Activated CD4-positive, CD25-positive, alpha-beta regulatory T cell treated with anti-CD3 and anti-CD28 coated beads, Interleukin-2, amount 50 U/mL, for 72 hours (primary cell): ENCODE results near the gene PRKACA.

Experiments
- DNase-seq: peaks from one replicate; pipeline ENCODE4 v3.0.0; 2021

PRKACA gene

GRCh38 chr19:14116525-14116917, 1.0 kb downstream of the PRKACA start:
- no peak for DNase-seq

GRCh38 chr19:14115756-14116155, 1.8 kb downstream of the PRKACA start:
- DNase-seq = no peak

DNA sequence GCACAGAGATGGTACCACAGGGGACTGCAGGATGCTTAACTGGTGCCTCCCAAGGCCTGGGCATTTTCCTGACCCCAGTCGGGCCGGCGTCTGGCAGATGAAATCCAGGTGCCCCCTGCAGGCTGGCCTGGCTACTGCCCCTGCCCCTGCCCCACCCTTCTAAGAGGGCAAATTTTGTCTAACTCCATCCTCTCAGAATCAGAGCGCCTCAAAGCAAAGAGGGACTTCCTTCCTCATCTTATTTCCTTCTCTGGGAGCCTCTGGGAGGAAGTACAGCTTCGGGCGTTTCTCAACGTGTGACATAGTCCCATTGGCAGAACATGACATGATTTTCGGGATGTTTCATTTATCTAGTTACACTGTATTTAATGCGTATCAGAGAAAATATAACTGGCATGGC, 2.7 kb downstream of the PRKACA start:
- DNase-seq = peak; percentile 47

DNA sequence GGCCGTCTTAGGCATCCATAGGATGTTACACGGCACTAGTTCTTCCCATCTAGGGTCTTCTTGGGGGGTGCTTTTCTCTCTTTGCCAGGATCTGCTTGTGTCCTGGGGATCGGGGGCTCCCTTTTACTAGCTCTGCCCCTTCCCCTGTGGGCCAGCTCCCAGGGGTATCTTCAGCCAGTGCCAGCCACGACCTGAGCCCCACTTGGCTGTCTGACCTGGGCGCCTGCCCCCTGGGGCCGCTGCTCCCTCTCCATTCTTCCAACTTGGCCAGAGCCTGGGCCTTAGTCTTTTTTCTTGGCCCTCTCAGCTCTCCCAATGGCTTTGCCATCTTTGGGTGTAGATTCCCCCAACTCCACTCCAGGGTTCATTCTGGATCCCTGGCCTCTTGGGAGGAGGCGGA, 3.1 kb downstream of the PRKACA start:
- no peak for DNase-seq

DNA sequence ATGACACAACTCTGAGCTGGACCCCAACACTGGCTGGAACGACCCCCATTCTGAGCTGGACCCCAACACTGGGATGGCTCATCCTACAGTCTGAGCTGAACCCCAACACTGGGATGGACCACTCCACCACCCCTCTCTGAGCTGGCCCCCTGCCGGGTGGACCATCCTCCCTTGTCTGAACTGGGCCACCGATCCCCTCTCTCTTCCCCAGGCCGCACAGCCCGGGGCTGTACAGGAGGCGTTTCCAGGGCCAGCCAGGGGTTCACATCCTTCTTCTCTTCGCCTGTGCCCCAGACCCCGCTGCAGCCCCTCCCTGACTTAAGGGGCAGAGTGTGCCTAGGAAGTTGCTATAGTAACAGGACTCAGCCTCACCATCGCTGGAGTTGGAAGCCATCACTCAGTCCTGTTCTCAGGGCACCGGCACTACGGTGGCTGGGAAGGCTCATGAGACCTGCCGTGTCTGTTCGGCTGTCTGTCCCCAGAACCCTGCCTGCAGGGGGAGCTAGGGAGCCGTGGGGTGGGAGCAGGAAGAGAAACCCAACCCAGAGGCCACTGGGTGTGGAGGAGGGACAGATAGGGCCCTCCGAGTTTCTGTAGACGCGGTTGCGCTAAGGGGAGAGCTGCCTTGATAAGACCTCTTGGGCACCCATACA, 3.7 kb downstream of the PRKACA start:
- DNase-seq = peak; percentile 48

- no peak for DNase-seq
Observed at GRCh38 chr19:14112809-14113385, 4.7 kb downstream of the PRKACA start.

- no peak for DNase-seq
Observed at GRCh38 chr19:14112051-14112808, 5.3 kb downstream of the PRKACA start.

DNA sequence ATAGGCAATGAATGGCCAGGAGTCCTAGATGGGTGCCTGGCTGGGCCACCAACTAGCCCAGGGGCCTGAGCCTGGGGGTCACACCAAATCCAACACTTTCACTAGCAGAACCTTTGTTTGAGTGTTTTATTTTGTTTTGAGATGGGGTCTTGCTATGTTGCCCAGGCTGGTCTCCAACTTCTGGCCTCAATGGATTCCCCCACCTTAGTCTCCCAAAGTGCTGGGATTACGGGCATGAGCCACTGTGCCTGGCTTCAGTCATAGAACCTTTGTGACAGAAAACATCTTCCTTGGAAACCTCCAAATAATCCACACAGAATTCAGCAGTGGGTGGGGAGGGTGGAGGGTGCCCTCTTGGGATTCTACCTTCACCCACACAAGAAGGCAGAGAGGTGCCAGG, 6.1 kb downstream of the PRKACA start:
- no peak for DNase-seq

GRCh38 chr19:14110650-14111049, 6.9 kb downstream of the PRKACA start:
- no peak for DNase-seq

GRCh38 chr19:14107581-14108461, 9.7 kb downstream of the PRKACA start:
- no peak for DNase-seq

GRCh38 chr19:14106840-14107239, 10.7 kb downstream of the PRKACA start:
- DNase-seq = no peak

GRCh38 chr19:14105680-14106079, 11.9 kb downstream of the PRKACA start:
- DNase-seq = no peak

DNA sequence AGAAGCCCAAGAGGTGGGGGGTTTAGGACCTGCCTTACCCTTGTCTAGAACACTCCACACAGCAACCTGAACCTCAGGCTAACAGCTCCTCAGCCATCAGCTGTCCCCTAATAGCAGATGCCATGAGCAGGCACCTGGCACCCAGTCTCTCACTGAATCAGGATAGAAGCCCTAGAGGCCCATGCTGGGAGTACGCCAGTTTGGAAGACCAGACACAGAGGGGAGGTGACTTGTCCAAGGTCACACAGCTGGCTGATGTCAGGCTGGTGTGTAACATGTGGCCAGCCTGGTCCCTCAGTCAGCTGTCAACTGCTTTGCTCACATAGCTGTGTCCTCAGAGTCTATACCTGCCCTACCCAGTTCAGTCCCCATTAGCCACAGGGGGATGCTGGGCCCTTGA, 14.3 kb downstream of the PRKACA start:
- no peak for DNase-seq

DNA sequence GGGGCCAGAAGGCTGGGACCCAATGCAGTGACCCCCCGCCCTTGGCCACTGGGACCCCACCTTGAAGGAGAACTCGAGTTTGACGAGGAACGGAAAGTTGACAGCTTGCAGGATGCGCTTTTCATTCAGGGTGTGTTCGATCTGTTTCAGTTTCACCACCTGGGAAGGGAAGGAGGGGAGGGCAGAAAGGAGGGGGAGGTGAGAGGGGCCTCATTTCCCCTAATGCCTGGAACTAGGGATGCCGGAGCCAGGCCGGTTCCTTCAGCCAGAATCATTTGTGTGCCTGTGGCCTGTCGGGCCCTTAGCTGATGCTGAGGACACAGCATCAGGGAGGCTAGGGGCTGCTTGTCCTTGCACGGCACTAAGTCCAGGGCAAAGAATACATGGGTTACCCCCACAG, 14.8 kb downstream of the PRKACA start:
- DNase-seq = no peak

- DNase-seq = no peak
Observed at GRCh38 chr19:14102102-14102696, 15.4 kb downstream of the PRKACA start.

DNA sequence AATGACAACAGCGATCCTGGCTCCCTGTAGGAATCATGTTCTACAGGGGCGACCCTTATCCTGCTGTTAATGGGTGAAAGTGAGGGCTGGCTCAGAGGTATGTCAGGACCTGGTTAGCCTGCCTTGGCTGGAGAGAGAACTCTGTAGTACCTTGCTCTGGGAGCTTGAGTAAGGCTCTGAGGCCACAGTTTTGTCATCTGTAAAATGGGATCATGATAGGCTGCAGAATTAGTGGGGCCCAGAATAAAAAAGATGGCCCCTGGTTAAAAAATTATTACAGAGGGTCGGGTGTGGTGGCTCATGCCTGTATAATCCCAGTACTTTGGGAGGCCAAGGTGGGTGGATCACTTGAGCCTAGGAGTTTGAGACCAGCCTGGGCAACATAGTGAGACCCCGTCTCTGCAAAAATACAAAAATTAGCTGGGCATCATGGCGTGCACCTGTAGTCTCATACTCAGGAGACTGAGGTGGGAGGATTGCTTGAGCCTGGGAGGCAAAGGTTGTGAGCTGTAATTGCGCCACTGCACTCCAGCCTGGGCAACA, 16.5 kb downstream of the PRKACA start:
- DNase-seq = no peak

DNA sequence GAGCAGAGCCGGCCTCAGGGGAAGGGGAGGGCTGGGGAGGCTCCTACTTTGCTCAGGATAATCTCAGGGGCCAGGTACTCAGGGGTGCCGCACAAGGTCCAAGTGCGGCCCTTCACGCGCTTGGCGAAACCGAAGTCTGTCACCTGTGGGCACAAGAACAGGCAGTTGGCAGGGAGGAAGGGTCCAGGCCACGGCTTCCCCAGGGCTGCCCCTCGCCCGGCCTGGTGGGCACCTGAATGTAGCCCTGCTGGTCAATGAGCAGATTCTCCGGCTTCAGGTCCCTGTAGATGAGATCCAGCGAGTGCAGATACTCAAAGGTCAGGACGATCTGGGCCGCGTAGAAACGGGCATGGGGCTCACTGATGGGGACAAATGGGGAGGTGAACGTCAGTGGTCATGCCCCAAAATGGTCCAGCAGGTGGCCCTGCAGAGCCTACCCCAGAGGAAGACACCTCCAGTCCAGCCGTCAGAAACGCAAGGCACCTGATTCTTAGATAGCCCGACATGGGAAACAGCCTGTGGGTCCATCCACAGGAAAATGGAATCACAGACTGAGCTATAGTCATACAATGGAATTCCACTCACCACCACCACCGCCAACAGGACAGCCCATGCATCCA, 19.9 kb downstream of the PRKACA start:
- DNase-seq = no peak

DNA sequence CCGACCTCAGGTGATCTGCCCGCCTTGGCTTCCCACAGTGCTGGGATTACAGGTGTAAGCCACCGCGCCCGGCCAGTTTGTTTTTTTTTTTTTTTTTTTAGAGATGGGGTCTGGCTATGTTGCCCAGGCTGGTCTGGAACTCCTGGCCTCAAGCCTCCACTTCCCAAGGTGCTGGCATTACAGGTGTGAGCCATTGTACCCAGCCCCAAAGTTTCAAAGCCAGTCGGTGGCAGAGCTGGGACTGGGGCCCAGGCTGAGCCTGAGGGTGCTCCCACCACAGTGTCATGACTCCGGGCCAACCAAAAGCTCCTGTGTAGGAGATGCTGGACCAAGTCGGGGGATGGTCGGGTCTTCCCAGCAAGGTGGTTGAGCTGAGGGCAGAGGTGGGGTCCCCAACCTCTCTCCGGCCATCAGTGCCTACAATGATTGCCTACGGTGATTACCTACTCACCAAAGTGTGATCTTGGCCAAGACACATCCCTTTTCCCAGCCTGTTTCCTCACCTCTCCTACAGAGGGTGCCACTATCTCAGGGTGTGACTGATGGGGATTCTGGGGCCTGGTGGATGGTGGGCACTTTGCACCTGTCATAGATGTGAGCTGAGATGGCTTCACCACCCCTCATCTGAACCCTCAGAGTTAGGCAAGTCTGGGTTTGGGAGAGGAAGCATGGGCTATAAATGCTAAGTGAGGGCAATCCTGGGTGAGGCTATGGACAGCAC, 21.1 kb downstream of the PRKACA start:
- DNase-seq = no peak

GRCh38 chr19:14094854-14095253, 22.7 kb downstream of the PRKACA start:
- no peak for DNase-seq

- DNase-seq = no peak
Observed at GRCh38 chr19:14093117-14093823, 24.3 kb downstream of the PRKACA start.
